Stimulated activated CD4-positive, alpha-beta T cell treated with anti-CD3 and anti-CD28 coated beads, Interleukin-12 subunit alpha, Interleukin-12 subunit beta, amount 100 ng/mL, for 24 hours (primary cell): ENCODE results near the gene LRRTM4.

Experiments
- DNase-seq, 2 experiments: peaks; one replicate each; pipeline ENCODE4 v3.0.0-alpha.2; 2020; ENCODE audit warnings: low read depth in 2 of 2

LRRTM4 gene

GRCh38 chr2:77470096-77470495 lies 52.1 kb downstream of the LRRTM4 start:
- DNase-seq: no peak

DNA sequence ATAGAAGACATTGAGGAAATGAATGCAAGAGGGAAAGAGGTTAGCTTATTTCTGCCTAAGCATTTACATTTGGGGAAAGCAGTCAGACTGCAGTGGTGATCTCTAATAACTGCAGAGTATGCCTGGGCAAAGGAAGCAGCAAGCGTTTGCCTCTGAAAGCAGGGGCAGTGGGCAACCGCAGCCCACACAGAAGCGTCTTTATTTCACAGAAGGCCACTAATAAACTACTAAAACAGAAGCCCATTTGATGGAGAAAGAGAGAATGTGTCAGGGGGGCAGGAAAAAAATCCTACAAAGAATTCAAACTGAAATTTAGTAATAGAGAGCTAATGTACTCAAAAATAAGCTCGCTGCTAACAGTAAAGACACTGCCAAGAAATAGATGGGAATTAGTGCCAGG lies 53.1 kb downstream of the LRRTM4 start:
- DNase-seq: no peak

- DNase-seq: no peak
Observed at GRCh38 chr2:77459840-77460239, 62.3 kb downstream of the LRRTM4 start.

DNA sequence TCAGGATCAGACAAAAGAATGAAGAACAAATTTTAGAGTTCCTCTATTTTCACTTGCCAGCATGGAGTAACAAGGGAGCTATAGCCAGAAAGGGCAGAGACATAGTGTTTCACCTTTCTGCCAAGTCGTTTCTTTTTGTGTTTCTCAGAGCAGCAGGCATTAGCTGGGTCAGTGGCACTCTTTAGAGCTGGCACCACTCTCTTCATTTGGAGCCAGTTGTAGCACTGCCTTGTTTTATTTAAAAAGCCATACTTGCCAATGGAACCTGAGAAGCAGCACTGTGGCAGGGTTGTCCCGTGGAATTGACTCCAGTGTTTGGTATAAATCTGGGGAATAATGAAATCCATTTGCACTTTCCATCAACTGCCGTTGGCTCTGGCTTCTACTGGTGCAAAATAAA lies 64.0 kb downstream of the LRRTM4 start:
- DNase-seq: no peak

GRCh38 chr2:77457665-77458064 lies 64.5 kb downstream of the LRRTM4 start:
- DNase-seq: no peak

DNA sequence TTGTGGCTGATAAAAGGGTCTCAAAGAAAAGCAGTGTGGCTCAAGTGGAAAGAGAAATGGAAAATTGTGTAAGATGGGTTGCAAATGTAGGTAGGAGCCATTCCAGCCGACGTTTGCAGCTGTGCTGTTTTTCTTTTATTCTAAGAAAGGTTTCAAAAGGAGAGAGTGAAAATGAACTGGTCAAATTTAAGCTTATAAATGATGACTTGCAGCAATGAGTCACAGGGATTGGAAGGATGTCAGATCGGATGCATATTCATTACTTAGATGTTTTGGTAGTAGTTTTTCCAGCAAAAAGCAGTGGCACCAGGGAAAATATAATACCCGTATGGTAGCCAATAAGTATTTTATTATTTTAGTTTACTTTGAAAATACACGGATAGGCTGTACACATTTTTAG lies 79.1 kb downstream of the LRRTM4 start:
- DNase-seq: no peak

DNA sequence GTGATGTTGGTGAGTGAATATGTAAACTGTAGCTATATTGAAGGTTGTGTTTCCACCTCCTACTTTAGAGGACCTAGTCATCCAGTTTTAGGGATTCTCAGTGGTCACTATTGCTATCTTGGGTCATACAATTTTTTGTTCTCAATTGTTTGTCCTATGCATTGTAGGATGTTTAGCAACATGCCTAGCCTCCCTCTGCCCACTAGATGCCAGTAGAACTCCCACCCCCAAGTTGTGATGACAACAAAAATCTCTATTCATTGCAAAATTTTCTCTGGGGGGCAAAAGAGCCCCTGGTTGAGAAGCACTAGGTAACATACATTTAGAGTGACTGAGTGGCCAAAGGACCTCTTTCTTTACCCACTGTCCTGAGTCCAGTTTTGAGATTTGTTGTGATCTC lies 87.3 kb downstream of the LRRTM4 start:
- DNase-seq: no peak

DNA sequence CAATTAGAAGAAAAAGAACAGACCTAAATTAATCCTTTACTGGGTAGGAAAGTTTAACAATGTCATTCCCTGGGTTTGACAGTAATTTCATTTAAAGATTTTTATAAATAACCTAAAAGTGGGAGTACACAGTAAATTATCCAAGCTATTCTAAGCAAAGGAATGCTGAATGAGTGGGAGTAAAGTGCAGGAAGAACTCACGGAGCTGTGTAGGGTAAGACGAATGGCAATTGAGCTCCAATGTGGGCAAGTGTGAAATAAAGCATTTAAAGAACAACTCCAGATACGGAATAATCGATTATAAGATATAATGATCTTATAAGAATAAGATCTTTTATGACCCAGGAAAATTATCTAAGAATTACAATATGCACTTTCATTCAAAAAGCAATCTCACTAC lies 93.2 kb downstream of the LRRTM4 start:
- no peak for DNase-seq

DNA sequence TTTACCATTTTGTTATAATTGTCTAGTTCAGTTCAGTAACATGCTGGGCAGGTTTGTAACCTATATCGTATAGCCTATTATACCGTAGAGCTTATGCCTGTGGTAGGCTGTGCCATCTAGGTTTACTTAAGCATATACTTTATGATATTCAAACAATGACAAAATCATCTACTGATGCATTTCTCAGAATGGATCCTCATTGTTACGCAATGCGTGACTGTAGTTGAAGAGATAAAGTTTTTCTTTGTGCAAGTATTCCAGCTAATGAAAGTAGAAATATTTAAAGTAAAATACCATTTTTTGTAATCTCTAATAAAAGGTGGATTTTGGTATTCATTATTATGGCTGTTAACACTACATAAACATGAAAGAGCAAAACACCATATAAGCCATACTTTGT lies 100.2 kb downstream of the LRRTM4 start:
- DNase-seq: no peak

DNA sequence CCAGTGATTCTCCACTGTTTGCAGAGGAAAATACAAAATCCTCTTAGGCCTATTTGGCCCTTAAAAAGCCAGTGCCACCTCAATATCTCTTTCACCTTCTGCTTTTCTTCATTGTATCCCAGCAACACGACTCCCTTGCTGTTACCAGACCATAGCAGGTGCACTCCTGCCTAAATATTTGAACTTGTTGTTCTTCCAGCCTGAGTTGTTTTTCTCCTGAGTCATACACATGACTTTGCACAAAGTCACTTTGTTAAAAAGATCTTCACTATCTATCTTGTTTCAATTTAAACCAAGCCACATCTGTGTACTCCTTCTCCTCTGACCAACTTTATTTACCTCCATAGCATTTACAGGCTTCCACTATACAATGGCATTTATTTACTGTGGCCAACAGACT lies 103.6 kb downstream of the LRRTM4 start:
- no peak for DNase-seq

GRCh38 chr2:77404189-77404588 lies 118.0 kb downstream of the LRRTM4 start:
- DNase-seq: no peak

DNA sequence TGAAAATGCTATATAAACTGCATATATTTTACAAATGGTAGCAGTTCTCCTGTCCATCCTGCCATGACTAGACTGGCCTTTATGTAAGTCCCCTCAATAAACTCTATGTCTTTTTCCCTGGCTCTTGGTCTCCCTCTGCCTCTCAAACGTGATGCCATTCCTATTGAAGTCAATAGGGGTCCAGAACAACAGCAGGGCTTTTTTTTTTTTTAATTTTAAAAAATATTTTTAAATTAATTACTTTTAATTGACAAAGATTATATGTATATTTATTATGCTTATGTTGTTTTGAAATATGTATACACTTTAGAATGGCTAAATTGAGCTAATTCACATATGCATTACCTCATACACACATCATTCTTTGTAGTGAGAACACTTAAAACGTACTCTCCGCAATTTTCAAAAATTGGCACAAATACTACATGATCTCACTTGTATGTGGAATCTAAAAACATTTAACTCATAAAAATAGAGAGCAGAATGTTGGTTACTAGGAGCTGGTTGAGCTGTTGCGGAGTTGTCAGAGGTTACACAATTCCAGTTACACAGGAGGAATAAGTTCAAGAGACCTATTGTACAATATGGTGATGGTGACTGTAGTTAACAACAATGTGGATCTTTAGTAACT lies 123.1 kb downstream of the LRRTM4 start:
- no peak for DNase-seq

GRCh38 chr2:77397763-77398162 lies 124.4 kb downstream of the LRRTM4 start:
- DNase-seq: no peak

- DNase-seq: no peak
Observed at GRCh38 chr2:77395011-77395410, 127.2 kb downstream of the LRRTM4 start.

GRCh38 chr2:77391119-77391518 lies 131.1 kb downstream of the LRRTM4 start:
- no peak for DNase-seq

- DNase-seq: no peak
Observed at GRCh38 chr2:77387324-77387723, 134.9 kb downstream of the LRRTM4 start.

DNA sequence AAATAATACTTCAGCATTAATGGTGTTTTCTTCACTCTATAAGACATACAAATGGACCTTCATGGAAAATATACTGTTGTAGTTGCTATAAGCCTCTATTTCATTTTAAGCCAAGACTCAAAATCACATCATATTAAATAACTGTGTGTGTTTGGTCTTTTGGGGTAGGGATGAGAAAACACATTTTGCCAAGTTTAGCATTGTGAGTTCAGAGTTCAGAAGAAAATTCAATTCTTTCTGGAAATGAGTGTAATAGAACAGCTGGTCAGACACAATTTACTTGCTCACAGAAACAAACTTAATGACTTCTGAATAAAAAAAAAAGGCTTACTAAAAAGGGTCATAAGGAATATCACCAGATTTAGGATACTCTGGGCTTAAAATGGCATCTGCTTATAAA lies 149.5 kb downstream of the LRRTM4 start:
- DNase-seq: no peak

- DNase-seq: no peak
Observed at GRCh38 chr2:77370511-77370910, 151.7 kb downstream of the LRRTM4 start.

- DNase-seq: no peak
Observed at GRCh38 chr2:77363277-77363676, 158.9 kb downstream of the LRRTM4 start.

- DNase-seq: no peak
Observed at GRCh38 chr2:77348821-77349220, 173.4 kb downstream of the LRRTM4 start.

DNA sequence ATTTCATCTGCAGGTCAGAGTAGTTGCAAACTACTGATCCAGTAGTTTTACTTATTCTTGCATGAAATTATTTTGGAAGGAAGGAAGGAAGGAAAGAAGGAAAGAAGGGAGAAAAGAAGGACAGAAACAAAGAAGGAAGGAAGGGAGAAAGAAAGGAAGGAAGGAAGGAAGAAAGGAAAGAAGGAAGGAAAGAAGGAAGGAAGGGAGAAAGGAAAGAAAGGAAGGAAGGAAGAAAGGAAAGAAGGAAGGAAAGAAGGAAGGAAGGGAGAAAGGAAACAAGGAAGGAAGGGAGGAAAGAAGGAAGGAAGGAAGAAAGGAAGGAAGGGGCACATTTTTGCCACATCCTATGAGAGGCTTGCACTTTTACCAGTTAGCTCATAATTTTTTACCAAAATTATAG lies 186.2 kb downstream of the LRRTM4 start:
- DNase-seq: no peak

GRCh38 chr2:77328134-77328931 lies 193.8 kb downstream of the LRRTM4 start:
- no peak for DNase-seq

GRCh38 chr2:77325395-77325794 lies 196.8 kb downstream of the LRRTM4 start:
- no peak for DNase-seq

GRCh38 chr2:77322431-77322830 lies 199.7 kb downstream of the LRRTM4 start:
- DNase-seq: no peak
